H9 (cell line): ENCODE measurements around the gene EFNA5. TPM values are rescaled to one million over a fixed set of nuclear protein-coding genes. Genes with fewer than 3 reads are reported as not detected.

Experiments
- DNase-seq: peaks from one replicate; pipeline ENCODE4 v3.0.0-alpha.2; 2017
- H2AFZ ChIP-seq: one replicate; pipeline ENCODE4 v1.6.1; 2013; ENCODE audit warnings: mild to moderate bottlenecking, low read length, control low read depth, moderate library complexity
- H2AK5ac ChIP-seq: 2 replicates; pipeline ENCODE4 v1.6.1; 2013; ENCODE audit warnings: low read length, control low read depth, mixed read lengths; ENCODE audit not compliant: insufficient read length
- H2BK120ac ChIP-seq: one replicate; pipeline ENCODE4 v1.6.1; 2013; ENCODE audit warnings: low read depth, mild to moderate bottlenecking, low read length, control low read depth, inconsistent platforms; ENCODE audit not compliant: poor library complexity, severe bottlenecking
- H2BK12ac ChIP-seq: 2 replicates; pipeline ENCODE4 v1.6.1; 2013; ENCODE audit warnings: low read length, control low read depth, mixed read lengths, low read depth; ENCODE audit not compliant: insufficient read length
- H2BK15ac ChIP-seq: 2 replicates; pipeline ENCODE4 v1.6.1; 2013; ENCODE audit warnings: low read depth, low read length, control low read depth
- H2BK20ac ChIP-seq: one replicate; pipeline ENCODE4 v1.6.1; 2013; ENCODE audit warnings: low read depth, mild to moderate bottlenecking, low read length, control low read depth, inconsistent platforms; ENCODE audit not compliant: poor library complexity, severe bottlenecking
- H2BK5ac ChIP-seq: 2 replicates; pipeline ENCODE4 v1.6.1; 2013; ENCODE audit warnings: low read length, control low read depth, mixed read lengths; ENCODE audit not compliant: insufficient read length
- H3K14ac ChIP-seq: 2 replicates; pipeline ENCODE4 v1.6.1; 2013; ENCODE audit warnings: low read length, control low read depth; ENCODE audit not compliant: insufficient read depth
- H3K18ac ChIP-seq: 2 replicates; pipeline ENCODE4 v1.6.1; 2013; ENCODE audit warnings: low read depth, mild to moderate bottlenecking, mixed read lengths, low read length, control low read depth; ENCODE audit not compliant: insufficient read length
- H3K23ac ChIP-seq: 2 replicates; pipeline ENCODE4 v1.6.1; 2013; ENCODE audit warnings: low read length, control low read depth, mixed read lengths, low read depth; ENCODE audit not compliant: insufficient read length
- H3K23me2 ChIP-seq: 2 replicates; pipeline ENCODE4 v1.6.1; 2013; ENCODE audit warnings: low read depth, mild to moderate bottlenecking, mixed read lengths, low read length, control low read depth; ENCODE audit not compliant: insufficient read length, poor library complexity, severe bottlenecking
- H3K27ac ChIP-seq: 2 replicates; pipeline ENCODE4 v1.5.1; 2013; ENCODE audit warnings: low read length, control low read depth, mixed read lengths, low read depth; ENCODE audit not compliant: insufficient read length
- H3K27me3 ChIP-seq: 2 replicates; pipeline ENCODE4 v1.6.1; 2013; ENCODE audit warnings: low read length, control low read depth, inconsistent platforms; ENCODE audit not compliant: insufficient read depth
- H3K4ac ChIP-seq: 2 replicates; pipeline ENCODE4 v1.6.1; 2013; ENCODE audit warnings: low read depth, mild to moderate bottlenecking, control low read depth, inconsistent platforms, low read length, moderate library complexity
- H3K4me1 ChIP-seq: 2 replicates; pipeline ENCODE4 v1.6.1; 2013; ENCODE audit warnings: low read length, control low read depth, inconsistent platforms; ENCODE audit not compliant: insufficient read depth
- H3K4me2 ChIP-seq: 2 replicates; pipeline ENCODE4 v1.6.1; 2013; ENCODE audit warnings: low read length, control low read depth, mixed read lengths; ENCODE audit not compliant: insufficient read length, insufficient read depth
- H3K56ac ChIP-seq: 2 replicates; pipeline ENCODE4 v1.6.1; 2013; ENCODE audit warnings: low read depth, mild to moderate bottlenecking, mixed read lengths, low read length, control low read depth; ENCODE audit not compliant: insufficient read length
- H3K79me1 ChIP-seq: 2 replicates; pipeline ENCODE4 v1.6.1; 2013; ENCODE audit warnings: low read depth, mild to moderate bottlenecking, moderate library complexity, low read length, control low read depth, inconsistent platforms; ENCODE audit not compliant: insufficient read depth, poor library complexity, severe bottlenecking
- H3K79me2 ChIP-seq: 2 replicates; pipeline ENCODE4 v1.6.1; 2013; ENCODE audit warnings: low read length, control low read depth, inconsistent platforms; ENCODE audit not compliant: insufficient read depth
- H3K9ac ChIP-seq: 2 replicates; pipeline ENCODE4 v1.6.1; 2013; ENCODE audit warnings: low read length, control low read depth, mixed read lengths; ENCODE audit not compliant: insufficient read length; ENCODE audit errors: extremely low read depth
- H3K9me3 ChIP-seq: one replicate; pipeline ENCODE4 v1.6.1; 2013; ENCODE audit warnings: low read depth, low read length, inconsistent platforms; ENCODE audit not compliant: control insufficient read depth
- H3T11ph ChIP-seq: one replicate; pipeline ENCODE4 v1.6.1; 2013; ENCODE audit warnings: mild to moderate bottlenecking, low read length, control low read depth, inconsistent platforms
- H4K20me1 ChIP-seq: one replicate; pipeline ENCODE4 v1.6.1; 2013; ENCODE audit not compliant: control insufficient read depth, insufficient read length, insufficient read depth
- H4K5ac ChIP-seq: 2 replicates; pipeline ENCODE4 v1.6.1; 2013; ENCODE audit warnings: low read depth, mild to moderate bottlenecking, mixed read lengths, low read length, control low read depth; ENCODE audit not compliant: insufficient read length
- H4K8ac ChIP-seq: replicated peaks from 2 replicates; pipeline ENCODE4 v1.6.1; 2013; ENCODE audit warnings: low read length, control low read depth, mixed read lengths, low read depth; ENCODE audit not compliant: insufficient read length
- H4K91ac ChIP-seq: 2 replicates; pipeline ENCODE4 v1.6.1; 2013; ENCODE audit warnings: low read depth, mild to moderate bottlenecking, moderate library complexity, mixed read lengths, low read length, control low read depth; ENCODE audit not compliant: insufficient read length
- H3K27ac Mint-ChIP-seq, 3 experiments: 2 replicates in 2 of 3; 3 replicates in 1 of 3; pipeline ENCODE4 v1.8.0; 2020 to 2021; ENCODE audit warnings: mixed read lengths in 3 of 3, mild to moderate bottlenecking in 1 of 3, moderate library complexity in 1 of 3
- H3K27me3 Mint-ChIP-seq: 2 replicates; pipeline ENCODE4 v1.8.0; 2021; ENCODE audit warnings: low read depth, mild to moderate bottlenecking, moderate library complexity, mixed read lengths
- H3K36me3 Mint-ChIP-seq, 3 experiments: 2 replicates in 2 of 3; 3 replicates in 1 of 3; pipeline ENCODE4 v1.8.0; 2020 to 2021; ENCODE audit warnings: low read depth in 3 of 3, mixed read lengths in 3 of 3; ENCODE audit not compliant: insufficient read depth in 1 of 3
- H3K4me1 Mint-ChIP-seq, 2 experiments: 2 replicates each; pipeline ENCODE4 v1.8.0; 2020; ENCODE audit warnings: mixed read lengths in 2 of 2
- H3K4me3 Mint-ChIP-seq, 2 experiments: 2 replicates in 1 of 2; 3 replicates in 1 of 2; pipeline ENCODE4 v1.8.0; 2020 to 2021; ENCODE audit warnings: mild to moderate bottlenecking in 2 of 2, mixed read lengths in 2 of 2, moderate library complexity in 1 of 2
- H3K9me3 Mint-ChIP-seq, 2 experiments: 2 replicates in 1 of 2; 3 replicates in 1 of 2; pipeline ENCODE4 v1.8.0; 2020; ENCODE audit warnings: mild to moderate bottlenecking in 2 of 2, mixed read lengths in 2 of 2, moderate library complexity in 1 of 2
- WGBS: extraction: QIAGEN DNeasy Blood & Tissue Kit; methylation state at CpG from one replicate; pipeline ENCODE4 v1.1.7; 2013; ENCODE audit warnings: missing lambda C conversion rate, low lambda C conversion rate, mixed read lengths; ENCODE audit not compliant: insufficient read length; ENCODE audit errors: extremely low coverage; 5-methylcytosine and 5-hydroxymethylcytosine counted together
- total RNA-seq: library from RNA; stranded (reverse); gene quantifications from 2 replicates; pipeline ENCODE4 v1.2.1, GENCODE V29; 2021
- TF ChIP-seq, protein P1 (sequence below): fragments of 200-600 bp; sonication (generic); conservative IDR thresholded peaks from 3 replicates; pipeline ENCODE4 v1.8.0; 2021; ENCODE audit warnings: antibody characterized with exemption, mild to moderate bottlenecking

Gene EFNA5
- total RNA-seq, 1 experiment from 2014 or later: 20.4 TPM

DNA sequence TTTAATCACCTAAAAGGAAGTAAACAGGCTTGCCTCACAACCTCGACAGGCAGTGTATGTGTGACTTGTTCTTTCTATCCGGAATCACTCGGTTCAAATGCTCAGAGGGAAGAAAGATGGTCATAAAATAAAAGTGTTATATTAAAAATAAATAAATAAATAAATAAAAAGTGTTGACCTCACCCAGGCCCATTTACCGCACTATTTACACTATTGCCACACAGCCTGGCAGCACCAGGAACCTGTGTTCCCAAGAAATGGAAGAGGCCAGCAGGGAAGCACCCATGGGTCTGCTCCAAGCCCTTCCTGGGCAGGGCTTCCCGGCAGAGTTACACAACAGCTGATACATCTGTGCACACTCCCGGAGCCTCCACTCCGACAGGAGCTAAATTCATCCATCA is 127.9 kb downstream of the EFNA5 start:
- H3K9me3 Mint-ChIP-seq: no peaks in the 10 kb centered on the region
- no peak overlapping the region for H3K4me3 Mint-ChIP-seq
- no peak for DNase-seq
- H3K4me2 ChIP-seq: no peak overlapping the region
- H2BK20ac ChIP-seq: no peak overlapping the region
- H3K23ac ChIP-seq: no peak overlapping the region
- H3K4me1 ChIP-seq: no peaks in the 10 kb centered on the region
- no peak overlapping the region for H3K9ac ChIP-seq
- H3K4ac ChIP-seq: no peak overlapping the region
- no peak overlapping the region for H2BK12ac ChIP-seq
- peaks cover 2% of the 10 kb centered on the region for H3K23me2 ChIP-seq
- no peak overlapping the region for H3K14ac ChIP-seq
- H3K27me3 Mint-ChIP-seq: no peaks in the 10 kb centered on the region
- H3T11ph ChIP-seq: no peak overlapping the region
- H4K20me1 ChIP-seq: no peaks in the 10 kb centered on the region
- no peak overlapping the region for H3K27ac ChIP-seq
- no peak overlapping the region for H2BK5ac ChIP-seq
- H3K9me3 ChIP-seq: no peaks in the 10 kb centered on the region
- no peak overlapping the region for H4K91ac ChIP-seq
- H3K18ac ChIP-seq: peak overlapping the region; percentile 25
- H4K5ac ChIP-seq: no peak overlapping the region
- no peaks in the 10 kb centered on the region; a peak in 1 of 7 replicates for H3K36me3 Mint-ChIP-seq
- peak overlapping the region in 2 of 3 experiments; percentile 7 to 72; a peak in 3 of 7 replicates for H3K27ac Mint-ChIP-seq
- H3K79me2 ChIP-seq: no peaks in the 10 kb centered on the region
- H2BK120ac ChIP-seq: no peak overlapping the region
- no peak overlapping the region for H2BK15ac ChIP-seq
- no peaks in the 10 kb centered on the region for H3K27me3 ChIP-seq
- TF ChIP-seq, protein P1, sequence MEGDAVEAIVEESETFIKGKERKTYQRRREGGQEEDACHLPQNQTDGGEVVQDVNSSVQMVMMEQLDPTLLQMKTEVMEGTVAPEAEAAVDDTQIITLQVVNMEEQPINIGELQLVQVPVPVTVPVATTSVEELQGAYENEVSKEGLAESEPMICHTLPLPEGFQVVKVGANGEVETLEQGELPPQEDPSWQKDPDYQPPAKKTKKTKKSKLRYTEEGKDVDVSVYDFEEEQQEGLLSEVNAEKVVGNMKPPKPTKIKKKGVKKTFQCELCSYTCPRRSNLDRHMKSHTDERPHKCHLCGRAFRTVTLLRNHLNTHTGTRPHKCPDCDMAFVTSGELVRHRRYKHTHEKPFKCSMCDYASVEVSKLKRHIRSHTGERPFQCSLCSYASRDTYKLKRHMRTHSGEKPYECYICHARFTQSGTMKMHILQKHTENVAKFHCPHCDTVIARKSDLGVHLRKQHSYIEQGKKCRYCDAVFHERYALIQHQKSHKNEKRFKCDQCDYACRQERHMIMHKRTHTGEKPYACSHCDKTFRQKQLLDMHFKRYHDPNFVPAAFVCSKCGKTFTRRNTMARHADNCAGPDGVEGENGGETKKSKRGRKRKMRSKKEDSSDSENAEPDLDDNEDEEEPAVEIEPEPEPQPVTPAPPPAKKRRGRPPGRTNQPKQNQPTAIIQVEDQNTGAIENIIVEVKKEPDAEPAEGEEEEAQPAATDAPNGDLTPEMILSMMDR: no peak
- no peak overlapping the region for H2AK5ac ChIP-seq
- no CpG with 5 or more reads among the region's 7 CpGs for WGBS
- H3K56ac ChIP-seq: no peak overlapping the region
- H3K4me1 Mint-ChIP-seq: peaks cover 39 to 54% of the 10 kb centered on the region in 2 experiments
- H4K8ac ChIP-seq: no peak overlapping the region
- no peak overlapping the region for H2AFZ ChIP-seq
- no peaks in the 10 kb centered on the region for H3K79me1 ChIP-seq
